M059J (cell line): ENCODE data around the gene SYNJ2BP. TPM values are rescaled to one million over a fixed set of nuclear protein-coding genes. Genes with fewer than 3 reads are reported as not detected.
"Not testable (repeated sequence)": the region's sequence is repeated elsewhere in the genome, so short reads cannot be mapped to it uniquely, and the experiment has no call there.

Experiments
- DNase-seq: peaks from one replicate; pipeline ENCODE4 v3.0.0-alpha.2; 2012; ENCODE audit warnings: low read depth
- total RNA-seq: library from RNA; depleted of rRNA; stranded (reverse); fragments of >200 nt; shearing (Covaris generic); gene quantifications from 2 replicates; pipeline ENCODE4 v1.2.3, GENCODE V29; 2014; rRNA removed

Gene SYNJ2BP, protein sequence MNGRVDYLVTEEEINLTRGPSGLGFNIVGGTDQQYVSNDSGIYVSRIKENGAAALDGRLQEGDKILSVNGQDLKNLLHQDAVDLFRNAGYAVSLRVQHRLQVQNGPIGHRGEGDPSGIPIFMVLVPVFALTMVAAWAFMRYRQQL
- total RNA-seq: 17.1 and 20.2 TPM in 2 replicates

DNA sequence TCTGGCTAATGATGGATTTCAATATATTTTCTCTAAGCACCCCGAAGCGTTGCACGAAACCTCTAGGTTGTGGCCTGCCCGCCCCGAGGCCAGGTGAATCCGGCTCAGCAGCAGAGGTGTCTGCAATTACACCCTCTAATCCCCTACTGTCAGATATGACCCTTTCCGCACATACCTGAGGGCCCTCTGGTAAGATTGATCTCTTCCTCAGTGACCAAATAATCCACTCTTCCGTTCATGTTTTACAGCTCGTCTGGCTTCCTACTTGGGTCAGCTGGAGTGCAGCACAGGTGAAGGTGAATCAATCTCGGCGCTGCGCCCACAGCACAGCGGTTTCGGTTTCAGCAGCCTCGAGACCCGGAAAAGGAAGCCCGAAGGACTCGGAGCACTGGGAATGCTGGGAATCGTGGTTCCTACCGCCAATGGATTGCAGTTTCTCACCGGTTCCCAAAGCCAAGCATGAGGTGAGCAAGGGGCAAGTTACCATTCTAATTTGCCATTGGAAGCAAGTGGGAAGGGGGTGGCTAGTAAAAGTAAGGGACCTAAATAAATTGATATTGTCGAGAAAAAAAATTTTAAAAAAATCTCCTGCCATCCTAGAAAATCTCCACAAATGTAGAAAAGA is at the start of gene SYNJ2BP:
Gene SYNJ2BP, minus strand, starts transcription at position 366 of the 625 bp plus-strand sequence. Its CDS starts 127 bp downstream, at position 239.
- DNase-seq: peak; percentile 81

DNA sequence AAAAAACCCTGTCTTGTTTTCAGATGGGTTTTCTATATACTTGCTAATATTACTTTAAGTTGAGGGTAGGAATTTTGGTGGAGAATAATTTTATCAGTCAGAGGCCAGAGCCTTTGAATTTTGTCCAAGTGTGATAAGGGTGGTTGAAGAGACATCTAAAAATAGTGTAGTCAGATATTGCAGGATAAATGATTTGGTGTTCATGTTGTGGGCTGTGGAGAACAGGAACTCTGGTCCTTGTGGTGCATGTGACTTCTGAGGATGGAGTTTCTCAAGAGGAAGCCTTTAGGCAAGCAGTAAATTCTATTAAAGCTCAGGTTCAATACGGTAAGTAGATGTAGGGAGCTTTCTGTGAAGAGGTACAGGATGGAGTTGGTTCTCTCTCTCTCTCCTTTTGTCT is 37.8 kb upstream of the SYNJ2BP start:
- no peak for DNase-seq

DNA sequence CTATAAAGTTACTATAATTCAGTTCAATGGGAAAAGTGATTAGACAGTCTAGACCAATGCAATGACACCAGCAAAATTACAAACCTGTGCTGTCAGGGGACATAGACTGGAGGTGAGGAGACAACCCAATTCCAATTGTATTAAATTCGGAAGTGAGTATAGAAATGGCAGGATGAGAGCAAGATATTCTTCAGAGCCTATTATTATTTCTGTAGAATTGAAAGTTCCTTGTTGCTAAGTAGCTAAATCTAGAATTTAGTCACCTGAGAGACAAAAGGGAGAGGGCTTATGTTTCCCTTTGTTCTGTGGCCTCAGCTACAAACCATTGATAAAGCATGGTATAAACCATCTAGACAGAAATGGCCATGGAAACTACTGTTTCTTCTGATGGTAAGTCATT is 35.0 kb upstream of the SYNJ2BP start, which contains the start of gene ADAM21:
Gene ADAM21, plus strand, starts transcription at position 301 of the 400 bp plus-strand sequence. CDS start 5,326 bp downstream, outside the sequence.
- no peak for DNase-seq

DNA sequence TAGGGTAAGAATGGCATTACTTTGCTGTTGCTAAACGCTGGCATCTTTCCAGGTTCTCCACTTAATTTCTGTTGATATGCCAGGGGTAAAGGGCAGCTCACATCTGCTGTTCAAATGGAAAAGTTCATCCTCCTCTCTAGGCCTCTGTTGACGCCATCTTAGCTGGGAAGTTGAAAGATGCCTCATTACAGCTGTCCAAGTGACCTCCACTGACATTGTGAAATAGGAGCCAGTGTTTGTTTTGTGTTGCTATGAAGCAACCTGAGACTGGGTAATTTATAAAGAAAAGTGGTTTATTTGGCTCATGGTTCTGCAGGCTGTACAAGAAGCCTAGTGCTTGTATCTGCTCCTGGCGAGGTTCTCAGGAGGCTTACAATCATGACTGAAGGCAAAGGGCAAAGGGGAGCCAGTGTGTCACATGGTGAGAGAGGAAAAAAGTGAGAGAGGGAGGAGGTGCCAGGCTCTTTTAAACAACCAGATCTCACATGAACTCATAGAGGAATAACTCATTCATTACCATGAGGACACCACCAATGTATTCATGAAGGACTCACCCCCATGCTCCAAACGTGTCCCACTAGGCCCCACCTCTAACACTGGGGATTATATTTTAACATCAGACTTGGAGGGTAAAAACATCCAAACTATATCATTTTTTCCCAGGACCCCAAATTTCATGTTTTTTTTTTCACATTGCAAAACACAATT is 31.9 kb upstream of the SYNJ2BP start:
- peak; percentile 28 for DNase-seq

DNA sequence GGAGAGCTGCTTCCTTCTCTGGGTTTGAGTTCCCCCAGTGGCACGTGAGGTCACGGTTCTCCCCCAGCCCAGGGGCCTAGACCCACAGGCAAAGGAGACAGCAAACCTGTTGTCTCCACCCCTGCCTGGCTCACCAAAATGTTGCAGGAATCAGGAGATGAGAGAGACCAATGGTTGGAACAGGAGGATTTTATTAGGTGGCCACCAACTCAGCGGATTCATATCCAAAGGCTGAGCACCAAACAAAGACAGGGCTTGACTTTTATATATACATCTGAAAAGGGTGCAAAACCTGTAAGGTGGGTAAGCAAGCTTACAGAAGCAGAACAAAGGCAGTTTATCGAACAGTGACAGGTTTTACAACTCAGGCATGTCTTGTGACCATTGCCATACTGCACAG is 25.9 kb upstream of the SYNJ2BP start:
- no peak for DNase-seq

DNA sequence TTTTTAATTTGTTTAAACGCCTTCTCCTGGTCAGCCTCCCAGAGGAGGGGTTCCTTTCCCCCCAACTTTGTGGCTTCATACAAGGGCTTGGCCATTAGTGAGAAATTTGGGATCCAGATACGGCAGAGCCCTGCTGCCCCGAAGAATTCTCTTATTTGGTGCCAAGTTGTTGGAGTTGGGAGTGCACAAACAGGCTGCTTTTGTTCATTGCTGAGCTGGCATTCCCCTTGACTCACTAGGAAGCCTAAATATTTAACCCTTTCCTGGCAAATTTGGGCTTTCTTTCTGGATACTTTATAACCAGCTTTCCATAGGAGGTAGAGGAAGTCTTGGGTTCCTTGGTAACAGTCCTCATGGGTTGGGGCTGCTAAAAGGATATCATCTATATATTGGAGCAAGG is 24.8 kb upstream of the SYNJ2BP start:
- no peak for DNase-seq

DNA sequence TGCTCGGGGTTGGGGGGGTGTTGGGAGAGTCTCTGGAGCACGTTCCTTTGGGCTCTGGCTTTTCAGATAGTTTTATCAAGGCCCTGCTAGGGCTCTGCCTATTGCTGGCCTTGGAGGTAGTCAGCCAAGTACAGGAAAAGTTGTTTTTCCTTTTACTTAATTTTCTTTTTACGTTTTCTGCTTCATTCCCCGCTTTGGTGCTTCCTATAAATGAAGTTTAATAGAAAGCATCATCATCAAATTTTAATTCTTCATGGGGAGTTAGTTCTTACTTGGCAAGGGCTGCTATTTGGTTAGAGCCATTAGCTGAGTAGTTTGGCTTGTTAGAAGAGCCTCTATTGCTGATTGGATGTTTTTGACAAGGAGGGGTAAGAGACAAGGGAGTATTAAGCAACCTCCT is 20.0 kb upstream of the SYNJ2BP start:
- no peak for DNase-seq

DNA sequence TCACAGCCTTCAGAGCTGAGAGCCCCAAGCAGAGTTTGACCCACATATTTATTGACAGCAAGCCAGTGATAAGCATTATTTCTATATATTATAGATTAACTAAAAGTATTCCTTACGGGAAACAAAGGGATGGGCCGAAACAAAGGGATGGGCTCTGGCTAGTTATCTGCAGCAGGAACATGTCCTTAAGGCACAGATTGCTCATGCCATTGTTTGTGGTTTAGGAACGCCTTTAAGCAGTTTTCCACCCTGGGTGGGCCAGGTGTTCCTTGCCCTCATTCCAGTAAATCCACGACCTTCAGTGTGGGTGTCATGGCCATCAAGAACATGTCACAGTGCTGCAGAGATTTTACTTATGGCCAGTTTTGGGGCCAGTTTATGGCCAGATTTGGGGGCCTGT is 9.7 kb upstream of the SYNJ2BP start:
- not testable (repeated sequence) for DNase-seq

DNA sequence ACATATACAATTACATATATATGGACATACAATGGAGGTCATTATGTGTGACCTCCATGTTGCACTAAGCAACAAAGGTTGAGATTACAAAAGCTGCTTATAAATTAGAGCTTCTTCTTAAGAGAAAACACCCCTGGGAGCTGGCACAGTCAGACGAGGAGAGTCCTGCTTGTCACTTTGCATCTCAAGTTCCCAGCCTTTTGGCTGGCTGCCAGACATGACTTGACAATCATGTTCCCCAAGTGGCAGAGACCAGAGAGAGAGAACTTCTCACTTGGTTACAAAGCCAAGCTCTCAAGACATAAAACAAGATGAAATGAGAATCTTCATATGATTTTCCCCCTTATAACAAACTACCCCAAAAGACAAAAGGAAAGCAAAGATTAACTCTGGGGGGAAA is 8.5 kb upstream of the SYNJ2BP start:
- DNase-seq: peak; percentile 3

DNA sequence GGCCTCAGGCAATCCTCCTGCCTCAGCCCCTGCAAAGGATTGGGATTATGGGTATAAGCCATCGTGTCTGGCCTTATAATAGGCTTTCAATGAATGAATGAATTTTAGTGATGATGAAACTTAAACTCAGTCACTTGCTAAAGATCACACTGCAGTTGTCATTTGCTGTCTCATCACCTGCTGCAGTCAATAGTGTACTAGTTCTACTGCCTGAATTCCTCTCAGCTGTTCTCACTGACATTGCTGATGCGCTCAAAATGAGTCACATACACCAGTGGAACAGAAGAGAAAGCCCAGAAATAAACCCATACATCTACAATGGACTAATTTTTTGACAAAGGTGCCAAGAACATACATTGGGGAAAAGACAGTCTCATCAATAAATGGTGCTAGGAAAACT is 5.6 kb upstream of the SYNJ2BP start:
- DNase-seq: no peak

DNA sequence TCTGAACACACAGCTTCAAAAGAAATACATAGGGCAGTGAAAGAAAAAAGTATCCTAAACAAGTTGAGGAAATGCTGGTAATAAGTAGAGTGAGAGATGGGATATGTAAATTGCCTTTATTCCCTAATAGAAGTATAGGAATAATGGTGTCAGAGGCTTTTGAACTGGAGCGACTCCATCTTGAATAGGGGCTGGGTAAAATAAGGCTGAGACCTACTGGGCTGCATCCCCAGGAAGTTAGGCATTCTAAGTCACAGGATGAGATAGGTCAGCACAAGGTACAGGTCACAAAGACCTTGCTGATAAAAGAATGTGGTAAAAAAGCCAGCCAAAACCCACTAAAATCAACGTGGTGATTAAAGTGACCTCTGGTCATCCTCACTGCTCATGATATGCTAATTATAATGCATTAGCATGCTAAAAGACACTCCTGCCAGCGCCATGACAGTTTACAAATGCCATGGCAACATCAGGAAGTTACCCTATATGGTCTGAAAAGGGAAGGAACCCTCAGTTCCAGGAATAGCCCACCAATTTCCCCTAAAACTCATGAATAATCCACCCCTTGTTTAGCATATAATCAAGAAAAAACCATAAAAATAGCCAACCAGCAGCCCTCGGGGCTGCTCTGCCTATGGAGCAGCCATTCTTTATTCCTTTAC is 2.5 kb upstream of the SYNJ2BP start:
- not testable (repeated sequence) for DNase-seq

DNA sequence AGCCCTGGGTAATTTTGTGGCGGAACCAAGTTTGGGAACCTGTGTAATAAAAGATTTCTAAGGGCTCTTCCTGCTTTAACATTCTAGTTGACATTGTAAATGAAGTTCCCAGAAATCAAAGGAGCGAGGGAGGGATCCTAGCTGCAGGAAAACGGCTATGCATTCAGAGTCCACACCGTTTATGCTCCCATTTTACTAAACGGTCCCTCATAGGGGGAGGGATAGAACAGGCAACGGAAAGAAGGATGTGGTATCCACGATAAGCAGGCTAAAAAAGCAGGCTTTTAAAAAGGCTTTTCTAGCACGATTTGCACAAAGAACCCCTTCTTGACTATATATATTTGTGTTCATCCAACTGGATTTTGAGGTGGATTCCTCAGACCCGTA is 559 bp downstream of the SYNJ2BP start:
- DNase-seq: peak; percentile 25

DNA sequence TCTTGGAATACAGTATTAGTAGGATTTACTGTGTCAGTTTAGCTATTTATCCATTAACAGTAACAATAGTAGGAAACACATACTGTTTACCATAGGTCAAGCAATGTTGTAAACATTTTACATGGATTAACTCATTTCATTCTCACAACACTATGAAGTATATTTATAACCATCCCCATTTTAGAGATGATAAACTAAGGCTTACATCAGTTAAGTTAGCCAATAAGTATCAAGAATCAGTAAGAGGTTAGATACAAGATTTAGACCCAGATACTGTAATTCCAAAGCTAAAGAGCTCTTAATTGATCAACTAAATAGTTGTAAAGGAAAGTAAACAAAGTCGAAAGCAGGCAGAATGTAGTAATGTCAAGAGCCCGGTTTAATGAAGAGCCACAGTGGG is 1.1 kb downstream of the SYNJ2BP start:
- DNase-seq: no peak

DNA sequence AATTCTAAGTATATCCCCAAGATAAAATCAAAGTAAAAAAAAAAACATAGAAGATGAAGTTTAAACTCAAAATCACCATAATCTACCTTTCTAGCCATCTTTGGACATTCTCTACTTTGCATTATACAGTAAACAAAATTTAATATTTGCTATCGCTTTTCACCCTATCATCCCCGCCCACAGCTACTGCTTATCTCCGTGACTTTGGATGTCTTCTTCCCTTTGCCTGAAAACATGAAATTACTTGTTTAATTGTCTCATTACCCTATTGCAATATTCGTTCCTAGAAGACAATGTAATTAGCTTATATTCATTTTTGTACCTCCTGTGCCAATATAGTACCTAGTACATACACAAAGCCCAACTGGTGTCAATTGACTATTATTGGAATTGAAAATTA is 9.3 kb downstream of the SYNJ2BP start:
- no peak for DNase-seq

DNA sequence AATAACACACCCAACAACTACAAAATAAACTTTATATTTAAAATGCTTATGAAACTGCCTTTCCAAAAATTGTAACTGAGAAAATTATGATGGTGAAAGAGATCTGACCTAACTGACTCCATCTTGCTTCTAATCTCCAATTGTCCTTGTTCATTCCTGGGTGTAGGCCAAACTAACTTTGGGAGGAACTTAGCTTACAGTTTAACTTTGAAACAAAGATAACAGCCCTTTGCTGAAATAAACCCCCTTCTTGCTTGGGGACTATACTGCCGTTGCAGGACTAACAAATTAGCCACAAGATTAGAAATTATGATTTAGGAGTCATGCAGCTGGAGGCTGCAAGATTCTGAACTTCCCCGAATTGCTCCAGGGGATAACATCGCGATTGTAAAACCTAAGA is 10.7 kb downstream of the SYNJ2BP start:
- not testable (repeated sequence) for DNase-seq

DNA sequence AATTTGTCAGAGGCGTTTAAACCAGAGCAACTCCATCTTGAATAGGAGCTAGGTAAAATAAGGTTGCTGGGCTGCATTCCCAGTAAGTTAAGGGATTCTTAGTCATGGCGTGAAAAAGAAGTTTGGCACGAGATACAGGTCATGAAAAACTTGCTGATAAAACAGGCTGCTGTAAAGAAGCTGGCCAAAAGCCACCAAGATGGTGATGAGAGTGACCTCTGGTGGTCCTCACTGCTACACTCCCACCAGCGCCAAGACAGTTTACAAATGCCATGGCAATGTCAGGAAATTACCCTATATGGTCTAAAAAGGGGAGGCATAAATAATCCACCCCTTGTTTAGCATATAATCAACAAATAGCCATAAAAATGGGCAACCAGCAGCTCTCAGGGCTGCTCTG is 13.6 kb downstream of the SYNJ2BP start:
- DNase-seq: peak; percentile 71

DNA sequence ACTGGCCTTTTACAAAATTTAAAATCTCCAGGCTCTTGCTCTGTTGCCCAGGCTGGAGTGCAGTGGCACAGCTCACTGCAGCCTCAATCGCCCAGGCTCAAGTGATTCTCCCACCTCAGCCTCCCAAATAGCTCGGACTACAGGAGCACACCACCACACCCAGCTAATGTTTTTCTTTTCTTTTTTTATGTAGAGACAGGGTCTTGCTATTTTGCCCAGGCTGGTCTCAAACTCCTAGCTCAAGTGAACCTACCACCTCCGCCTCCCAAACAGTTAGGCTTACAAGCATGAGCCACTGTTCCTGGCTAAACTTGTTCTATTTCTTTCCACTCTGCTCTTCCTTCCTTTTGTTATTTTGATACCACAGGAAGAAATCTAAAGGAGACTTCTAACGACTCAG is 15.2 kb downstream of the SYNJ2BP start:
- no peak for DNase-seq

DNA sequence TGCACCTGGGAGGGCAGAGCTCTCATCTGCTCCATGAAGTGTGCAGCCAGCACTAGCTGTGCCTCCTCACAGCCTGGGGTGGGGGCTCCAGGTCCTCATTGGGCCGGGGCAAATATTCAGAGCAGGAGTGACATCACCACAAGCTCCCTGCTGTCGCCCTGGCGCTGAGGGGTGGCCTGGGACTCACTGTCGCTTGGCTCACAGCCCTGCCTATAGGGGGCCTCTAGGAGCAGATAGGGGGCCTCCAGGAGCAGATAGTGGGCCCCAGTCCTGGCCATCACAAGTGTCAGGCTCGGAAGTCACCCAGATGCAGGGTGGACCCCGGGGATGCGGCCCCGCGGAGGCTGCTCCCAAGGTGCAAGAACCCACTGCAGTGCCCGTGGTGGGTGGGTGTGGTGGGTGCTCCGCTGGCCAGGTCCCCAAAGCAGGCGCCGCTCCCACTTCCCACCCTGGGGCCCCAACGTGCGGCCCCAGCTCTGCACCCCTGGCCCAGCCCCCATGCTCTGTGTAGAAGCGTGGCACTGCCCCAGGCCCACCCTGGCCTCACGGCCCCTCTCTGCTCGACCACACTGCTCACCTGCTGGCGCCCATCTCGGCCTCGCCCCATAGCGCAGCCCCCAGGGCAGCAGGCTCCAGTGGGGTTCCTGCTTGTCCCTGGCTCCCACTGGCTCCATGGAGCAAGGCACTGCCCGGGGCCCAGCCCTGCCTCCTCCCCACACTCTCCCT is 18.0 kb downstream of the SYNJ2BP start:
- DNase-seq: no peak

DNA sequence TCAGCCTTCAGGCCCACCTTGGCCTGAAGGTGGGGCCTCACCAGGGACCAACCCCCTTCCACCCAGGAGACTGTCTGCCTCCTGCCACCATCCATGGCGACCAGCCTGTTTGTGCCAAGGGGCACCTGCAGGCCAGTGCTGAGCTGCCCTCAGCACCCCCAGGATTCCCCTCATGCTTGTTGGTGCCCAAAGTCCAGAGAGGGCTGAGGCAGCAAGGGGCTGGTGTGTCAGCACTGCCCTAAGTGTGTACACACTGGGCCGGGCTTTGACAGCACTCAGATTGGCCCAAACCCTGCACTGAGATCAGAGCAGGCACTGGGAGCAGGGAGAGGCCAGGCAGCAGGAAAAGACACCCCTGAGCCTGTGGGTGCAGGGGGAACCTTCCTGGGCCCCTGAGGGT is 18.6 kb downstream of the SYNJ2BP start:
- DNase-seq: no peak

DNA sequence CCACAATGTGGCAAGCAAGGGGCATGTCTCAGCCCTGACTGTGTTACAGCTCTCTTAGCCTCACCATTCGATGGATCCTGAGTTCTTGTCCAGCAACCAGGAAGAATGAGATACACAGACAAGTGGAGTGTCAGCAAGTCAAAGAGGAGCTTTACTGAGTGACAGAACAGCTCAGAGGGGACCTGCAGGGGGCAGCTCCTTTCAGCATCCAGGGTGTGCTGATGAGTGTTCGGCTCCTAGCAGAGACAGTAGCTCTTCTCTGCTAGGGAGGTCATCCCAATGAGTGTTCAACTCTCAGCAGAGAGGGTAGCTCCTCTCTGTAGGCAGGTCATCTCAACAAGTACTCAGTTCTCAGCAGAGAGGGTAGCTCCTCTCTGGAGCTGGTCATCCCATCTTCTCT is 19.1 kb downstream of the SYNJ2BP start:
- DNase-seq: no peak

DNA sequence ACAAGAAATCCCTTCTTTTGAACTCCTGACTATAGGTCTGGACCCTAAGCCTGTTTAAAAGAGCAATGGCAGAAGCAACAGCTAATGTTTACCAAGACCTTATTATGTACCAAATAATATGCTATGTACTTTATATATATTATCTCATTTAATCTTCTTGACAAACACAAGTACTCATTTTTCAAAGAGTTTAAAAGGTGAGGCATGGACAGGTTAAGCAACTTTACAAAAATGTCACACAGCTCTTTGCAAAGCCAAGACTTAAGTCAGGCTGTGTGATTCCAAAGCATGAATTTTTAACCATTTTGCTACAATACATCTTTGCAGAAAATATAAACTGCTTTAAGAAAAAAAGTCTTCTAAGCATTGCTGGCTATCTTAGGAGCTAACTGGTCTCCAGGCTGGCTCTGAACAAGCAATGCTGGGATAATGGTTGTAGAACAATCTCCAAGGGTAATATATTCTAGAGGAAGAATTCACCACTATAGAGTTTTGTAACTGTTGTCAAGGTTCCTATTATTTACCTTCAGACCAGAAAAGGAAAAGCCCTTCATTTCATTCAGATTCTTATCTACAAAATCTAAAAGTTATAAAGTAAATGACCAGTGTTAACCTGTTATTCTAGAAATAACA is 22.1 kb downstream of the SYNJ2BP start:
- no peak for DNase-seq
